Astrocyte of the spinal cord (primary cell): ENCODE data around the gene ACSM4.

Source experiments
- DNase-seq: peaks from one replicate; pipeline ENCODE4 v3.0.0; 2011; ENCODE audit warnings: low read depth, low spot score
- H3K4me3 ChIP-seq: 2 replicates; pipeline ENCODE4 v1.5.1; 2011; ENCODE audit warnings: low read depth, mild to moderate bottlenecking, low read length, moderate library complexity
- in situ Hi-C: cut with HindIII; loops from 2 replicates; pipeline ENCODE4 v1.10.0; 2017; ENCODE audit warnings: low sequenced_read_pairs
- TF ChIP-seq, protein P1 (sequence below): IDR thresholded peaks from 2 replicates; pipeline ENCODE4 v1.5.1; 2012; ENCODE audit warnings: low read depth, mild to moderate bottlenecking, low read length, inconsistent platforms

ACSM4 gene

DNA sequence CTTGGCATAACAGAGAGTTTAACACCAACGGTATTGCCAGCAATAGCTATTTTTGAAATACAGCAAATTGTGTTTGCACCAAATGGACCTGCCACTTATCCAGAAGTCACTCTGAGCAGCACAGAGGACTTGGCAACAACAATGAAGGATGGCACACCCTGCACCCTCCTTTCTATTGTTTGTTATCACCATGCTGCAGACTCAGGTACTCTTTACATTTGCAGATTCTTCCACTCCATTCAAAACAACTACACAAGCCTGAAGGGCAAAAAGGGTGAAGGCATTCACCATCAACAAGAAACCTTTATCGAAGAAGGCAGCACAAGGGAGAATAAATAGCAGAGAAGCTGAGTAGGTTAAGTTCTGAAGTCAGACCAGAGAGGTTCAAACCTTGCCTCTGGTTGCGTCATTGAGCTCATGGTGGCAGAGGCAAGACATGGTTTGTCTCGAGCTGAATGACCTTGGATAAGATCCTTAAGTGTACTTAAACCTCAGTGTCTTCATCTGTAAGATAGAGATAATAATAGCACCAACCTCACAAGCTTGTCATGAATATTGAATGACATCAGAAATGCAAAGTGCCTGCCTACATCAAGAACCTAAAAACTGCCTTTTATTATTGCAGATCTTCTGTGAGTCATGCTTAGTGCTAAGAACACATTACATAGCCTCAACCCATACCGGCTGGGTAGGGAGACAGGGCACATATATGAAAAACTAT is 1.4 kb upstream of the ACSM4 start:
- H3K4me3 ChIP-seq: no peak overlapping the region
- no peak for DNase-seq
- TF ChIP-seq, protein P1, sequence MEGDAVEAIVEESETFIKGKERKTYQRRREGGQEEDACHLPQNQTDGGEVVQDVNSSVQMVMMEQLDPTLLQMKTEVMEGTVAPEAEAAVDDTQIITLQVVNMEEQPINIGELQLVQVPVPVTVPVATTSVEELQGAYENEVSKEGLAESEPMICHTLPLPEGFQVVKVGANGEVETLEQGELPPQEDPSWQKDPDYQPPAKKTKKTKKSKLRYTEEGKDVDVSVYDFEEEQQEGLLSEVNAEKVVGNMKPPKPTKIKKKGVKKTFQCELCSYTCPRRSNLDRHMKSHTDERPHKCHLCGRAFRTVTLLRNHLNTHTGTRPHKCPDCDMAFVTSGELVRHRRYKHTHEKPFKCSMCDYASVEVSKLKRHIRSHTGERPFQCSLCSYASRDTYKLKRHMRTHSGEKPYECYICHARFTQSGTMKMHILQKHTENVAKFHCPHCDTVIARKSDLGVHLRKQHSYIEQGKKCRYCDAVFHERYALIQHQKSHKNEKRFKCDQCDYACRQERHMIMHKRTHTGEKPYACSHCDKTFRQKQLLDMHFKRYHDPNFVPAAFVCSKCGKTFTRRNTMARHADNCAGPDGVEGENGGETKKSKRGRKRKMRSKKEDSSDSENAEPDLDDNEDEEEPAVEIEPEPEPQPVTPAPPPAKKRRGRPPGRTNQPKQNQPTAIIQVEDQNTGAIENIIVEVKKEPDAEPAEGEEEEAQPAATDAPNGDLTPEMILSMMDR: no peak
- in situ Hi-C loops: no loop called here

DNA sequence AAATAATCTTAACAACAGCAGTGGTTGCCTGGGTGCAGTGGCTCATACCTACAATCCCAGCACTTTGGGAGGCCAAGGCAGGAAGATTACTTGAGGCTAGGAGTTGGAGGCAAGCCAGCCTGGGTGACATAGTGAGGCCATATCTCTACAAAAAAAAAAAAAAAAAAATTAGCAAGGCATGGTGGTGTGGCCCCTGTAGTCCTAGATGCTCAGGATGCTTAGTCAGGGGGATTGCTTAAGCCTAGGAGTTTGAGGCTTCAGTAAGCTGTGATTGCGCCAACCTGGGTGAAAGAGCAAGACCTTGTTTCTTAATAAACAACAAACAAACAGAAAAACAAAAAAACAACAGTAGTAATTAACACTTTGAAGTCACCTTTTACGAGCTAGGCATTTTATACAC is 642 bp upstream of the ACSM4 start:
- in situ Hi-C loops: no loop called here
- DNase-seq: no peak
- TF ChIP-seq, protein P1: no peak
- H3K4me3 ChIP-seq: no peak overlapping the region

DNA sequence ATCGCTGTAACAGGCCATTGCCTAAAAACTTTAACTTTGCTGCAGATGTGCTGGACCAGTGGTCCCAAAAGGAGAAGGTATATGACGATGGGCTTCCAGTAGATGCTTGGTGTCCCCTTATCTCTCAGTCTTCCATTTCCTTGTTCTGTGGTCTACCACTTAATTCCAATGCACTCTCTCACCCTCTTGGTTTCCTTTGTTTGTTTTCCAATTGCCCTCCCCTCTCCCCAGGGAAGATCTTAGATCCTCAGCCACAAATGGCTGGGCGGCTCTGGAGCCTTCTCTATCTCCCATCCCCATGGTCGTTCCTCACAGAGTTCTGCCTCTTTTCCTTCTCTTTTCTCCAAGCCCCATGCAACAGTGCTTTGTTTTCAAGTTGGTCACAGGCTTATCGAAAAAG is 584 bp downstream of the ACSM4 start:
- H3K4me3 ChIP-seq: no peak overlapping the region
- in situ Hi-C loops: no loop called here
- DNase-seq: peak; percentile 2
- TF ChIP-seq, protein P1: no peak

DNA sequence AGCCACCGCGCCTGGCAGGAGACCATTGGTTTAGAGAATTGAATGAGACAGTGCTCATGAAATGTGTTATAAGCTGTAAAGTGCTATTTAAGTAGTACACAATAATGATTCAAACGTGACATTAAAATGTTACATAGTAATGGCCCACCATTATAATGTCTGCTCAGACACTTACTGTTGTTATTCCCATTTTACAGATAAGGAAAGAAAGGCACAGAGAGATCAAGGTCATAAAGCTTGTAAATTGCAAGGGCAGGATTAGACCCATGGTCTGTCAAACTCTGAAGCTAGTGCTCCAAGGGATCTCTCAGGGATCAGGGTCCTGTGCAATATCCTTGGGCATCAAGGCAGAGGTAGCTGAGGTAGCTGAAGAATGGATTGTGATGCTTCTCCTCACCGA is 6.2 kb downstream of the ACSM4 start:
- DNase-seq: no peak
- TF ChIP-seq, protein P1: no peak
- H3K4me3 ChIP-seq: no peak overlapping the region
- in situ Hi-C loops: no loop called here

DNA sequence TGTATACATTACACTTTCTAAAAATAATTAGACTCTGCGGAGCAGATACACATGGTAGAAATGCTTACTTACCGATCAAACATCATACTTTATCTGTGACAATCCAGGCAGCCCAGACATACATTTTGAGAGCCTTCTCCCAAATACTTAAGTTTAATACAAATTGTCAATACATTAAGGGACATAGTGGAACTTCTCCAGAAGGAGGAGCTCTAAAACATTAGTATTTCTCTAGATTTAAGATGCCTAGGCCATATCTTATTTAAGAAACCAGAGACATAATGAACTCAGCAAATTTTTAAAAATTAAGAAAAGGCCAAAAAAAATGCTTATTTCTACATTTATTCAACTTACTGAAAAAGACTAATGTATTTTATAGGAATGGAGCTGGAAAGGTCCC is 16.1 kb downstream of the ACSM4 start:
- DNase-seq: no peak
- in situ Hi-C loops: no loop called here
- TF ChIP-seq, protein P1: no peak
- no peak overlapping the region for H3K4me3 ChIP-seq

DNA sequence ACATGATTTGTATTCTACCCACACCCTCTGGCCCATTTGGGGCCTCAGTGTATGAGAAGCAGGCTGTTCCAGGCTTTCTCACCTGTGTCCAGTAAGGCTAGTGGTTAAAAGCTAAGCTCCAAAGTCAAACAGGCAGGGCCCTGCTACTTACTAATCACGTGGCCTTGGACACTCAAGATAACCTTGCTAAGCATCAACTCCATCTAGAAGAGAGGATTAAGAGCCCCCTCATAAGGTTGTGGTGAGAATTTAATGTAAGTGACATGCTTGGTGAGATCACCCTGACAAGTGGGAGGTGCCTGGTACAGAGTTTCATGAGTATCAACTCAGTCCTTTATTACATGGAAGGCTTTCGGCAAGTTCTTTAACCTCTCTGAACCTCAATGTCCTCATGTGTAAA is 17.8 kb downstream of the ACSM4 start:
- no peak overlapping the region for H3K4me3 ChIP-seq
- TF ChIP-seq, protein P1: no peak
- in situ Hi-C loops: no loop called here
- DNase-seq: no peak
